DND-41 (cell line): Measurements from ENCODE around the gene ARHGEF19.
"Not testable (repeated sequence)": the region's sequence is repeated elsewhere in the genome, so short reads cannot be mapped to it uniquely, and the experiment has no call there.

Source experiments
- ATAC-seq: fragments of 200-7000 bp; cut with Tn5 transposase; 3 replicates; pipeline ENCODE4 v1.9.1; 2021; ENCODE audit warnings: low read depth; ENCODE audit not compliant: insufficient read depth
- DNase-seq: peaks from one replicate; pipeline ENCODE4 v3.0.0-alpha.2; 2020
- H2AFZ ChIP-seq: 2 replicates; pipeline ENCODE4 v1.6.0; 2012; ENCODE audit warnings: low read depth, low read length
- H3K27ac ChIP-seq: 2 replicates; pipeline ENCODE4 v1.5.1; 2012; ENCODE audit warnings: low read length, inconsistent platforms
- H3K27me3 ChIP-seq: fragments of 200-600 bp; sonication (generic); 2 replicates; pipeline ENCODE4 v1.6.0; 2012; ENCODE audit warnings: low read length, mild to moderate bottlenecking, inconsistent platforms; ENCODE audit not compliant: insufficient read depth, poor library complexity
- H3K36me3 ChIP-seq: 2 replicates; pipeline ENCODE4 v1.5.1; 2012; ENCODE audit warnings: low read length, inconsistent platforms; ENCODE audit not compliant: insufficient read depth
- H3K4me1 ChIP-seq: 2 replicates; pipeline ENCODE4 v1.5.1; 2012; ENCODE audit warnings: mild to moderate bottlenecking, low read length; ENCODE audit not compliant: insufficient read depth
- H3K4me2 ChIP-seq: 2 replicates; pipeline ENCODE4 v1.6.0; 2012; ENCODE audit warnings: mild to moderate bottlenecking, moderate library complexity, low read length, inconsistent platforms; ENCODE audit not compliant: insufficient read depth
- H3K4me3 ChIP-seq, 2 experiments: fragments of 200-600 bp in 1 of 2; shearing (Covaris generic) in 1 of 2; 2 replicates each; pipeline ENCODE4 v1.5.1; 2012 to 2016; ENCODE audit warnings: inconsistent platforms in 2 of 2, low read length in 2 of 2, mild to moderate bottlenecking in 2 of 2, low read depth in 1 of 2, moderate library complexity in 1 of 2
- H3K79me2 ChIP-seq: 2 replicates; pipeline ENCODE4 v1.6.0; 2012; ENCODE audit warnings: low read length, inconsistent platforms; ENCODE audit not compliant: insufficient read depth
- H3K9ac ChIP-seq: 2 replicates; pipeline ENCODE4 v1.6.0; 2012; ENCODE audit warnings: low read depth, mild to moderate bottlenecking, inconsistent platforms, low read length, moderate library complexity
- H3K9me3 ChIP-seq: 2 replicates; pipeline ENCODE4 v1.5.1; 2012; ENCODE audit warnings: low read length, moderate library complexity, mild to moderate bottlenecking, inconsistent platforms; ENCODE audit not compliant: insufficient read depth, severe bottlenecking
- H4K20me1 ChIP-seq: 2 replicates; pipeline ENCODE4 v1.6.0; 2012; ENCODE audit warnings: low read length; ENCODE audit not compliant: insufficient read depth
- EZH2 ChIP-seq: IDR thresholded peaks from 3 replicates; pipeline ENCODE4 v1.6.1; 2012; ENCODE audit warnings: borderline replicate concordance, low read depth, mild to moderate bottlenecking, moderate library complexity, low read length, inconsistent platforms; ENCODE audit not compliant: severe bottlenecking
- TF ChIP-seq, protein P1 (sequence below): IDR thresholded peaks from 2 replicates; pipeline ENCODE4 v1.5.1; 2012; ENCODE audit warnings: borderline replicate concordance, low read length, moderate library complexity, mild to moderate bottlenecking; ENCODE audit not compliant: poor library complexity, severe bottlenecking; ENCODE audit errors: extremely low read depth

The ARHGEF19 gene

GRCh38 chr1:16226129-16226489 is 13.7 kb upstream of the ARHGEF19 start:
- Histone ChIP-seq H3K9ac (no peak overlapping the region), H3K4me2 (no peak overlapping the region), H2AFZ (no peak overlapping the region), H3K79me2 (no peaks in the 10 kb centered on the region), H3K27ac (no peak overlapping the region), H3K36me3 (no peaks in the 10 kb centered on the region), H4K20me1 (no peaks in the 10 kb centered on the region), H3K9me3 (peaks cover 4% of the 10 kb centered on the region), H3K4me1 (no peaks in the 10 kb centered on the region), H3K27me3 (no peaks in the 10 kb centered on the region), H3K4me3 (no peak overlapping the region)
- ATAC-seq: no peak
- TF ChIP-seq, protein P1, sequence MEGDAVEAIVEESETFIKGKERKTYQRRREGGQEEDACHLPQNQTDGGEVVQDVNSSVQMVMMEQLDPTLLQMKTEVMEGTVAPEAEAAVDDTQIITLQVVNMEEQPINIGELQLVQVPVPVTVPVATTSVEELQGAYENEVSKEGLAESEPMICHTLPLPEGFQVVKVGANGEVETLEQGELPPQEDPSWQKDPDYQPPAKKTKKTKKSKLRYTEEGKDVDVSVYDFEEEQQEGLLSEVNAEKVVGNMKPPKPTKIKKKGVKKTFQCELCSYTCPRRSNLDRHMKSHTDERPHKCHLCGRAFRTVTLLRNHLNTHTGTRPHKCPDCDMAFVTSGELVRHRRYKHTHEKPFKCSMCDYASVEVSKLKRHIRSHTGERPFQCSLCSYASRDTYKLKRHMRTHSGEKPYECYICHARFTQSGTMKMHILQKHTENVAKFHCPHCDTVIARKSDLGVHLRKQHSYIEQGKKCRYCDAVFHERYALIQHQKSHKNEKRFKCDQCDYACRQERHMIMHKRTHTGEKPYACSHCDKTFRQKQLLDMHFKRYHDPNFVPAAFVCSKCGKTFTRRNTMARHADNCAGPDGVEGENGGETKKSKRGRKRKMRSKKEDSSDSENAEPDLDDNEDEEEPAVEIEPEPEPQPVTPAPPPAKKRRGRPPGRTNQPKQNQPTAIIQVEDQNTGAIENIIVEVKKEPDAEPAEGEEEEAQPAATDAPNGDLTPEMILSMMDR: no peak
- no peak for TF ChIP-seq EZH2
- no peak for DNase-seq

- ATAC-seq: no peak
- no peaks in the 10 kb centered on the region for H3K27me3 ChIP-seq
- H3K27ac ChIP-seq: no peak overlapping the region
These were observed 12.0 kb upstream of the ARHGEF19 start for GRCh38 chr1:16224472-16224871.

DNA sequence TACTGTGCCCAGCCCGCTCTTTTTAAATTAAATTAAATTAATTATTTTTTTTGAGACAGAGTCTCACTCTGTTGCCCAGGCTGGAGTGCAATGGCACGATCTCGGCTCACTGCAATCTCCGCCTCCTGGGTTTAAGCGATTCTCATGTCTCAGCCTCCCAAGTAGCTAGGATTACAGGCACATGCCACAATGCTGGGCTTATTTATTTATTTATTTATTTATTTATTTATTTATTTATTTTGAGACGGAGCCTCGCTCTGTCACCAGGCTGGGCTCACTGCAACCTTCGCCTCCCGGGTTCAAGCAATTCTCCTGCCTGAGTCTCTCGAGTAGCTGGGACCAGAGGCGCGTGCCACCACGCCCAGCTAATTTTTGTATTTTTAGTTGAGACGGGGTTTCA is 10.3 kb upstream of the ARHGEF19 start:
- not testable (repeated sequence) for H3K4me3 ChIP-seq, H3K79me2 ChIP-seq, DNase-seq, H4K20me1 ChIP-seq, H3K4me2 ChIP-seq, H3K36me3 ChIP-seq, H3K9ac ChIP-seq, H3K27me3 ChIP-seq, ATAC-seq, H3K4me1 ChIP-seq, H2AFZ ChIP-seq, H3K9me3 ChIP-seq, H3K27ac ChIP-seq

More at GRCh38 chr1:16224472-16224871, 12.0 kb upstream of the ARHGEF19 start:
- Histone ChIP-seq H3K4me3 (no peak overlapping the region), H3K4me2 (no peak overlapping the region), H3K4me1 (no peaks in the 10 kb centered on the region), H3K36me3 (no peaks in the 10 kb centered on the region), H4K20me1 (no peaks in the 10 kb centered on the region), H3K9ac (no peak overlapping the region), H3K79me2 (no peaks in the 10 kb centered on the region), H2AFZ (no peak overlapping the region), H3K9me3 (peaks cover 4% of the 10 kb centered on the region)
- no peak for TF ChIP-seq EZH2
- TF ChIP-seq, protein P1: no peak
- DNase-seq: no peak

DNA sequence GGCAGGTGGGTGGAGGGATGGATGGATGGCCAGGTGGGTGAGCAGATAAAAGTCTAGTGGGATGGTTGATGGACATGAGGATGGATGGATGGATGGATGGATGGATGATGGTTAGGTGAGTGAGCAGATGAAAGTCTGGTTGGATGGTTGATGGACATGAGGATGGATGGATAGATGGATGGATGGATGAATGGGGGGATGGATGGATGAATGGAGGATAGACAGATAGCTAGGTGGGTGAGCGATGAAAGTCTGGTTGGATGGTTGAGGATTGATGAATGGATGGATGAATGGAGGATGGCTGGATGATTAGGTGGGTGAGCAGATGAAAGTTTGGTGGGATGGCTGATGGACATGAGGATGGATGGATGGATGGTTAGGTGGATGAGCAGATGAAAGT is 9.0 kb upstream of the ARHGEF19 start:
- no peaks in the 10 kb centered on the region for H3K4me1 ChIP-seq
- no peaks in the 10 kb centered on the region for H3K36me3 ChIP-seq
- H2AFZ ChIP-seq: no peak overlapping the region
- H3K27me3 ChIP-seq: no peaks in the 10 kb centered on the region
- H3K9ac ChIP-seq: no peak overlapping the region
- H3K4me3 ChIP-seq: no peak overlapping the region
- DNase-seq (no peak), ATAC-seq (no peak)
- H3K27ac ChIP-seq: no peak overlapping the region
- TF ChIP-seq, protein P1: no peak
- TF ChIP-seq EZH2: no peak
- no peak overlapping the region for H3K4me2 ChIP-seq
- H3K9me3 ChIP-seq: peaks cover 4% of the 10 kb centered on the region
- no peaks in the 10 kb centered on the region for H3K79me2 ChIP-seq
- no peaks in the 10 kb centered on the region for H4K20me1 ChIP-seq
